ENCODE results near the gene MPPE1. TPM values are rescaled to one million over a fixed set of nuclear protein-coding genes. Genes with fewer than 3 reads are reported as not detected.
A peak's percentile ranks its signal among the peaks of the same experiment; 100 is the strongest.

Gene MPPE1
- total and polyA plus RNA-seq, 9 of the 15 experiments (the other 6 are each of a cell fraction or from before 2014, with no cell fraction given) = 10.7 to 19.5 (median 13.3) TPM

- TF ChIP-seq, protein P1, sequence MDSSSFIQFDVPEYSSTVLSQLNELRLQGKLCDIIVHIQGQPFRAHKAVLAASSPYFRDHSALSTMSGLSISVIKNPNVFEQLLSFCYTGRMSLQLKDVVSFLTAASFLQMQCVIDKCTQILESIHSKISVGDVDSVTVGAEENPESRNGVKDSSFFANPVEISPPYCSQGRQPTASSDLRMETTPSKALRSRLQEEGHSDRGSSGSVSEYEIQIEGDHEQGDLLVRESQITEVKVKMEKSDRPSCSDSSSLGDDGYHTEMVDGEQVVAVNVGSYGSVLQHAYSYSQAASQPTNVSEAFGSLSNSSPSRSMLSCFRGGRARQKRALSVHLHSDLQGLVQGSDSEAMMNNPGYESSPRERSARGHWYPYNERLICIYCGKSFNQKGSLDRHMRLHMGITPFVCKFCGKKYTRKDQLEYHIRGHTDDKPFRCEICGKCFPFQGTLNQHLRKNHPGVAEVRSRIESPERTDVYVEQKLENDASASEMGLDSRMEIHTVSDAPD (CRISPR knock-in tag; IDR thresholded peaks at IDR 0.05) = no peak
- TF ChIP-seq TRIM24 (IDR thresholded peaks at IDR 0.05) (no peak), SREBF1 (IDR thresholded peaks at IDR 0.05; ENCODE audit: borderline replicate concordance, low read depth, low read length) (no peak), TARDBP (IDR thresholded peaks at IDR 0.05) (peak; percentile 90; the same call in 1 of the 2 replicates), MTA2 (IDR thresholded peaks at IDR 0.05; ENCODE audit: low read depth) (no peak), TRIM28 (IDR thresholded peaks at IDR 0.05) (no peak), PURB (CRISPR knock-in tag; IDR thresholded peaks at IDR 0.05; ENCODE audit: low read depth) (no peak), ILF3 (IDR thresholded peaks at IDR 0.05; ENCODE audit: borderline replicate concordance) (no peak), SOX6 (IDR thresholded peaks at IDR 0.05) (0 out of 2 replicates have a peak, but pooled peaks have one; percentile 31), FIP1L1 (IDR thresholded peaks at IDR 0.05; ENCODE audit: low read depth, low read length, poor library complexity, severe bottlenecking) (no peak), CXXC5 (CRISPR knock-in tag; IDR thresholded peaks at IDR 0.05) (peak; percentile 66), SPI1 (IDR thresholded peaks at IDR 0.05; ENCODE audit: borderline replicate concordance, low read depth, low read length) (0 out of 2 replicates have a peak, but pooled peaks have one; percentile 5), SRSF7 (optimal IDR thresholded peaks at IDR 0.05; ENCODE audit: low read depth, low read length) (no peak), JUND (IDR thresholded peaks at IDR 0.05; ENCODE audit: borderline replicate concordance, low read depth, low read length) (peak; percentile 82), JUND (tag; IDR thresholded peaks at IDR 0.05; ENCODE audit: borderline replicate concordance, low read depth, low read length) (peak; percentile 79; the same call in 1 of the 3 replicates)
- TF ChIP-seq, protein P2, sequence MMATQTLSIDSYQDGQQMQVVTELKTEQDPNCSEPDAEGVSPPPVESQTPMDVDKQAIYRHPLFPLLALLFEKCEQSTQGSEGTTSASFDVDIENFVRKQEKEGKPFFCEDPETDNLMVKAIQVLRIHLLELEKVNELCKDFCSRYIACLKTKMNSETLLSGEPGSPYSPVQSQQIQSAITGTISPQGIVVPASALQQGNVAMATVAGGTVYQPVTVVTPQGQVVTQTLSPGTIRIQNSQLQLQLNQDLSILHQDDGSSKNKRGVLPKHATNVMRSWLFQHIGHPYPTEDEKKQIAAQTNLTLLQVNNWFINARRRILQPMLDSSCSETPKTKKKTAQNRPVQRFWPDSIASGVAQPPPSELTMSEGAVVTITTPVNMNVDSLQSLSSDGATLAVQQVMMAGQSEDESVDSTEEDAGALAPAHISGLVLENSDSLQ (IDR thresholded peaks at IDR 0.05) = peak; percentile 93
- TF ChIP-seq, protein P3, sequence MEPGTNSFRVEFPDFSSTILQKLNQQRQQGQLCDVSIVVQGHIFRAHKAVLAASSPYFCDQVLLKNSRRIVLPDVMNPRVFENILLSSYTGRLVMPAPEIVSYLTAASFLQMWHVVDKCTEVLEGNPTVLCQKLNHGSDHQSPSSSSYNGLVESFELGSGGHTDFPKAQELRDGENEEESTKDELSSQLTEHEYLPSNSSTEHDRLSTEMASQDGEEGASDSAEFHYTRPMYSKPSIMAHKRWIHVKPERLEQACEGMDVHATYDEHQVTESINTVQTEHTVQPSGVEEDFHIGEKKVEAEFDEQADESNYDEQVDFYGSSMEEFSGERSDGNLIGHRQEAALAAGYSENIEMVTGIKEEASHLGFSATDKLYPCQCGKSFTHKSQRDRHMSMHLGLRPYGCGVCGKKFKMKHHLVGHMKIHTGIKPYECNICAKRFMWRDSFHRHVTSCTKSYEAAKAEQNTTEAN (CRISPR knock-in tag; IDR thresholded peaks at IDR 0.05) = no peak
- TF ChIP-seq, protein P4, sequence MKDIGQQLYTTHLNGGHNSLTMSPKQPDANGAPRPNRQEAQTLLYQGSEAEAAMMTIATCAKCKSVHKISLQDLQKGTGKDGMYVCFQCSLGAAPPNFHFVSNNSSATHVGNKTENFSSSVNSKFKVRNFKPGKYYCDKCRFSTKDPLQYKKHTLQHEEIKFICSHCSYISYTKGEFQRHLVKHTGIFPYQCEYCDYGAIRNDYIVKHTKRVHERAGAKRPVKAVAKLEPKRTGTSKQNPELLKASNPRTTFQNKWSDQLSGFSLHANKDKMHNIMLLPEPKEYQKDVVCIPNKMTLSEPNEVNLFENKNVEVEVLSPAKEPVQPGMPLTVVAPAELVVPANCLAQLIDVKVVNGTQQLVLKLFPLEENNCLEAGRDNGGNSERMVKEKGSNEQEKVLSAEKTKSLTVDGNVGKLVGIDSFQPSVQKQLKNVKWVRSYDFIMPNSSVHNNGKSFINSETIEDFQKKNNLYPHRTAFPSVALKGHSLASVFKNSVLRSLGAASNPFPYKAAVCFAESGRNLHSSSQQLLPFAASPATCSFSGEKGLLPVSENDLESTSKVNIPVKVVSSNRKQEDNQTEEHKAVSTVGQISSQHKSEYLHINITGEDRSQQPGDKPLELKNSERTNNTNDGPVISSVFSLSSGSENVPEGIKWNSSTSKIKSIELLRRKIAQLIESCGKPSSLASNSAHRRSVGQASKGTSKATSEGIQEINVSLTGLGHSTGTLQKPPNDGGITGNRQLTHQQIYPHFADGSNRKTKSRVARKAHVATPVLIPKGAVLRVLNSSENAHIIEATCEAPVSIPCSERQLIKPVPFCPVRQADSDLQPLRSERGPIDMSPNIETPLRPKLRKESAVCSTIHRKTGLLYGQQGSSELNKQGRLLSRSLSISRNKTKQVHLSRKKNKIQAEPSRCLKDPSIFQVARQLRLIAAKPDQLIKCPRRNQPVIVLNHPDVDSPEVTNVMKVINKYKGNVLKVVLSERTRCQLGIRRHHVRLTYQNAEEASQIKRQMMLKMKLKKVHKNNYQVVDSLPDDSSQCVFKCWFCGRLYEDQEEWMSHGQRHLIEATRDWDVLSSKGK (CRISPR knock-in tag; IDR thresholded peaks at IDR 0.05) = no peak
- TF ChIP-seq, protein P5, sequence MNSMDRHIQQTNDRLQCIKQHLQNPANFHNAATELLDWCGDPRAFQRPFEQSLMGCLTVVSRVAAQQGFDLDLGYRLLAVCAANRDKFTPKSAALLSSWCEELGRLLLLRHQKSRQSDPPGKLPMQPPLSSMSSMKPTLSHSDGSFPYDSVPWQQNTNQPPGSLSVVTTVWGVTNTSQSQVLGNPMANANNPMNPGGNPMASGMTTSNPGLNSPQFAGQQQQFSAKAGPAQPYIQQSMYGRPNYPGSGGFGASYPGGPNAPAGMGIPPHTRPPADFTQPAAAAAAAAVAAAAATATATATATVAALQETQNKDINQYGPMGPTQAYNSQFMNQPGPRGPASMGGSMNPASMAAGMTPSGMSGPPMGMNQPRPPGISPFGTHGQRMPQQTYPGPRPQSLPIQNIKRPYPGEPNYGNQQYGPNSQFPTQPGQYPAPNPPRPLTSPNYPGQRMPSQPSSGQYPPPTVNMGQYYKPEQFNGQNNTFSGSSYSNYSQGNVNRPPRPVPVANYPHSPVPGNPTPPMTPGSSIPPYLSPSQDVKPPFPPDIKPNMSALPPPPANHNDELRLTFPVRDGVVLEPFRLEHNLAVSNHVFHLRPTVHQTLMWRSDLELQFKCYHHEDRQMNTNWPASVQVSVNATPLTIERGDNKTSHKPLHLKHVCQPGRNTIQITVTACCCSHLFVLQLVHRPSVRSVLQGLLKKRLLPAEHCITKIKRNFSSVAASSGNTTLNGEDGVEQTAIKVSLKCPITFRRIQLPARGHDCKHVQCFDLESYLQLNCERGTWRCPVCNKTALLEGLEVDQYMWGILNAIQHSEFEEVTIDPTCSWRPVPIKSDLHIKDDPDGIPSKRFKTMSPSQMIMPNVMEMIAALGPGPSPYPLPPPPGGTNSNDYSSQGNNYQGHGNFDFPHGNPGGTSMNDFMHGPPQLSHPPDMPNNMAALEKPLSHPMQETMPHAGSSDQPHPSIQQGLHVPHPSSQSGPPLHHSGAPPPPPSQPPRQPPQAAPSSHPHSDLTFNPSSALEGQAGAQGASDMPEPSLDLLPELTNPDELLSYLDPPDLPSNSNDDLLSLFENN (IDR thresholded peaks at IDR 0.05; ENCODE audit: low read depth in 2 of 2, low read length in 2 of 2) = no peak
Measured at GRCh38 chr18:11953113-11953512, 45.0 kb upstream of the MPPE1 start (continued).
